Effector memory CD8-positive, alpha-beta T cell (primary cell): ENCODE measurements around the gene VPS36.
"Not testable (repeated sequence)": the region's sequence is repeated elsewhere in the genome, so short reads cannot be mapped to it uniquely, and the experiment has no call there.

Experiments used
- ATAC-seq: fragments of 150-1000 bp; cut with Tn5 transposase; replicated peaks from 2 replicates; pipeline ENCODE4 v1.10.0; 2021; ENCODE audit warnings: mild to moderate bottlenecking, moderate library complexity
- DNase-seq, 3 experiments: peaks; one replicate each; pipeline ENCODE4 v3.0.0; 2021
- H3K27ac Mint-ChIP-seq, 2 donors: one replicate each; pipeline ENCODE4 v1.8.0; 2022; ENCODE audit warnings: mild to moderate bottlenecking in 2 of 2, mixed read lengths in 2 of 2, moderate library complexity in 2 of 2
- H3K27me3 Mint-ChIP-seq, 2 donors: one replicate each; pipeline ENCODE4 v1.8.0; 2022; ENCODE audit warnings: mixed read lengths in 2 of 2
- H3K36me3 Mint-ChIP-seq: one replicate; pipeline ENCODE4 v1.8.0; 2022; ENCODE audit warnings: mild to moderate bottlenecking, moderate library complexity, mixed read lengths; ENCODE audit not compliant: insufficient read depth
- H3K4me1 Mint-ChIP-seq, 2 donors: one replicate each; pipeline ENCODE4 v1.8.0; 2022; ENCODE audit warnings: low read depth in 2 of 2, mixed read lengths in 2 of 2
- H3K4me3 Mint-ChIP-seq, 2 donors: one replicate each; pipeline ENCODE4 v1.8.0; 2022; ENCODE audit warnings: mild to moderate bottlenecking in 2 of 2, mixed read lengths in 2 of 2, moderate library complexity in 2 of 2
- H3K9me3 Mint-ChIP-seq, 2 donors: one replicate each; pipeline ENCODE4 v1.8.0; 2022; ENCODE audit warnings: mixed read lengths in 2 of 2

Gene VPS36

GRCh38 chr13:52393572-52394357 lies 56.7 kb downstream of the VPS36 start:
- Mint-ChIP-seq H3K36me3 (no peaks in the 10 kb centered on the region), H3K4me3 (no peak overlapping the region), H3K27ac (no peak overlapping the region), H3K27me3 (peaks cover 16 to 22% of the 10 kb centered on the region in 2 donors), H3K4me1 (no peaks in the 10 kb centered on the region), H3K9me3 (no peaks in the 10 kb centered on the region)
- ATAC-seq = no peak
- no peak for DNase-seq

DNA sequence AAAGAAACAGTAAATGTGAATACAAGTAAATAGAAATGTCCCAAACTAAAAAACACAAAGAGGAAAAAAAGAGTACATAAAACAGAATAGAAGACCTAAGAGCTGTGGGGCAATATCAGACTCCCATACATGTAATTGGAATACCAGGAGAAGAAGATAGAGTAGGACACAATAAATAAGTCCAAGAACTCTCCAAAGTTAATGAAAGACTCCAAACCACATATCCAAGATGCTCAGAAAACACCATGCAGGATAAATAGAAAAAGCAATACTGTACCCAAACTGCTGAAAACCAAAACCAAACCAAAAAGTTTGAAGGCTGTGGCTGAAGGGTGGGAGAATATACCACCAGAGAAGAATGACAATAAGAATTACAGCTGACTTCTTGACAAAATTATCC lies 62.7 kb downstream of the VPS36 start:
- no peak for ATAC-seq
- no peak overlapping the region for H3K27ac Mint-ChIP-seq

GRCh38 chr13:52385870-52386269 lies 64.6 kb downstream of the VPS36 start:
- no peak overlapping the region for H3K4me3 Mint-ChIP-seq
- H3K36me3 Mint-ChIP-seq = no peaks in the 10 kb centered on the region
- H3K27ac Mint-ChIP-seq = no peak overlapping the region
- no peaks in the 10 kb centered on the region for H3K9me3 Mint-ChIP-seq
- DNase-seq (no peak), ATAC-seq (no peak)
- no peaks in the 10 kb centered on the region for H3K4me1 Mint-ChIP-seq
- no peaks in the 10 kb centered on the region for H3K27me3 Mint-ChIP-seq

More for the DNA sequence above, 62.7 kb downstream of the VPS36 start:
- Mint-ChIP-seq H3K4me1 (no peaks in the 10 kb centered on the region), H3K9me3 (no peaks in the 10 kb centered on the region), H3K36me3 (no peaks in the 10 kb centered on the region), H3K4me3 (no peak overlapping the region), H3K27me3 (no peaks in the 10 kb centered on the region)
- no peak for DNase-seq

DNA sequence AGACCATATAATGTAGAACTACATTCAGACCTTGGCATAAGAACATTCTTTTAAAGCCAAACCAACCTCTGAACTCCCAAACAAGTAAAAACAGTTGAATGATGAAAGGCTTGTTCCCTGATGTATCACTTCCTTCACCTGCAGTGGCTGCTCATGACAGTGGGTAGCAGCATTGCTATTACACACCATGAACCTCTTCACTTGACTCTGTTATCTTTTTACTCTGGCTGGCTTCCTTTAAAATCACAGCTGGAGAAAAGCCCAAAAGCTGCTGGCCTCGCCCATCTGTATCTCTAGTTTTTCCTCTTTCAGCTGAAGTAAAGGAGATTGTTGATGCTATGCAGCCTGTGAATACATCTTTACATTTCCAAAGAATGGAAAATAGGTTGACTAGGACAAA lies 67.1 kb downstream of the VPS36 start:
- ATAC-seq = no peak
- DNase-seq = no peak
- Mint-ChIP-seq H3K27me3 (no peaks in the 10 kb centered on the region), H3K4me1 (no peaks in the 10 kb centered on the region), H3K4me3 (no peak overlapping the region), H3K9me3 (no peaks in the 10 kb centered on the region), H3K27ac (no peak overlapping the region), H3K36me3 (no peaks in the 10 kb centered on the region)

GRCh38 chr13:52378312-52378711 lies 72.1 kb downstream of the VPS36 start:
- Mint-ChIP-seq H3K27ac (no peak overlapping the region), H3K4me1 (no peaks in the 10 kb centered on the region), H3K27me3 (no peaks in the 10 kb centered on the region), H3K36me3 (no peaks in the 10 kb centered on the region), H3K4me3 (no peak overlapping the region), H3K9me3 (no peaks in the 10 kb centered on the region)
- no peak for DNase-seq
- ATAC-seq = no peak

DNA sequence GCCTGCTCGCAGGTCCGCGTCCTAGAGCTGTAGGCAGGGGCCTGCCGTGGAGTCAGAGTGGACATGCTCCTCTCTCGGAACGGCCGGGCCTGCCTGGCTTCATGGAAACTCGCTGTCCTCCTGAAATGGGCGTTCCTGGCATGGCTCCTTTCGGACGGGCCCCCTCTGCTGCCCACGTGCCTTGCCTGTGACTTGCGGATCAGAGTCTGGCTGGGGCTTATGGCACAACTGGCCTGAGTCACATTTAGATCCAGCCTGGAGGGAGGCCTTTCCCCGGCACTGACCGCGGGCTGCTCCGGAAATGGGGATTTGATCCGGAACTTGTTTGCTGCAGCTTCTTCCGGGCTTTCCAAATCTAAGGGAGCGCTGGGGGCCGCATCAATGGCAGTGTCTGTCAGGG lies 72.5 kb downstream of the VPS36 start:
- no peak overlapping the region for H3K27ac Mint-ChIP-seq
- H3K4me3 Mint-ChIP-seq = no peak overlapping the region
- H3K4me1 Mint-ChIP-seq = no peaks in the 10 kb centered on the region
- no peaks in the 10 kb centered on the region for H3K36me3 Mint-ChIP-seq
- H3K9me3 Mint-ChIP-seq = no peaks in the 10 kb centered on the region
- no peaks in the 10 kb centered on the region for H3K27me3 Mint-ChIP-seq
- DNase-seq = no peak
- ATAC-seq = no peak

- Mint-ChIP-seq H3K4me3 (no peak overlapping the region), H3K9me3 (no peaks in the 10 kb centered on the region), H3K27ac (no peak overlapping the region), H3K36me3 (no peaks in the 10 kb centered on the region), H3K27me3 (no peaks in the 10 kb centered on the region), H3K4me1 (no peaks in the 10 kb centered on the region)
- no peak for ATAC-seq
- no peak for DNase-seq
Observed at GRCh38 chr13:52374873-52375411, 75.5 kb downstream of the VPS36 start.

DNA sequence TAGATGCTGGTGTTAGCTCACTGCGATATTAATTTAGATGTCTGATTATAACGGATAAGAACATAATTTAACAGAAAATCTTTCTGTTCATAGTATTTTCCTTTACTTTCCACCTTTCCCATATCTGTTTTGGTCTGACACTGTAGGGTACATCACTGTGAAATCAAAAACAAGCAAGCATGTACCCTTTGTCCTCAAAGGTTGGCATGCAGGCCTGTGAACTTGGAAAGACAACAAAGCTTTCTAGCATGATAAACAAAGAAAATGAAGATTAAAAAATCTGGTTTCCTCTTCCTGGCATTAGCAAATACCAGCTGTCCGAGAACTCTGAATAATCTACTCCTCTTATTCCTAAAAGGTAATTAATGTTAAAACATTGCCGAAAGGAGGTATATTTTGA lies 76.0 kb downstream of the VPS36 start:
- Mint-ChIP-seq H3K36me3 (no peaks in the 10 kb centered on the region), H3K27me3 (no peaks in the 10 kb centered on the region), H3K9me3 (no peaks in the 10 kb centered on the region), H3K27ac (no peak overlapping the region), H3K4me3 (no peak overlapping the region), H3K4me1 (no peaks in the 10 kb centered on the region)
- ATAC-seq = no peak
- DNase-seq = no peak

DNA sequence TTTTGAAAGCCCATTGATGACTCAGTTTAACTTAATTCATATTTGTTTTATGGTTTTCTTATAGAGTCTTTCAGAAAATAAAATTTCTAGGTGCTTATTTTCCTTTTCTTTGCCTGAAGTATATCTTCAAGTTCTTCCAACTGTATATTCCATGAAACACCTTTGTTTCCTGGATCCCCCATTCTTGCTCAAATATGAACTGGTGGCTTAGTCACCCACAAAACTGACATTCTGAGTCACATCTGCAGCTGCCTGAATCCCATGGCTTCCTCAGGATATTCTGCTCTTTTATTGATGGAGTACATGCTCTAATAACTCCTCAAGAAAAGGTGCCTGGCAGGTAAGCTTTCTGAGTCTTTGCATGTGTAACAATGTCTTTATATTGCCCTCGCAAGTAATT lies 77.2 kb downstream of the VPS36 start:
- not testable (repeated sequence) for ATAC-seq, DNase-seq, H3K9me3 Mint-ChIP-seq, H3K27ac Mint-ChIP-seq, H3K4me3 Mint-ChIP-seq, H3K27me3 Mint-ChIP-seq, H3K36me3 Mint-ChIP-seq, H3K4me1 Mint-ChIP-seq

GRCh38 chr13:52371736-52372247 lies 78.6 kb downstream of the VPS36 start:
- H3K36me3 Mint-ChIP-seq = no peaks in the 10 kb centered on the region
- no peaks in the 10 kb centered on the region for H3K4me1 Mint-ChIP-seq
- DNase-seq = no peak
- H3K27me3 Mint-ChIP-seq = no peaks in the 10 kb centered on the region
- no peak for ATAC-seq
- H3K4me3 Mint-ChIP-seq = no peak overlapping the region
- no peaks in the 10 kb centered on the region for H3K9me3 Mint-ChIP-seq
- no peak overlapping the region for H3K27ac Mint-ChIP-seq

DNA sequence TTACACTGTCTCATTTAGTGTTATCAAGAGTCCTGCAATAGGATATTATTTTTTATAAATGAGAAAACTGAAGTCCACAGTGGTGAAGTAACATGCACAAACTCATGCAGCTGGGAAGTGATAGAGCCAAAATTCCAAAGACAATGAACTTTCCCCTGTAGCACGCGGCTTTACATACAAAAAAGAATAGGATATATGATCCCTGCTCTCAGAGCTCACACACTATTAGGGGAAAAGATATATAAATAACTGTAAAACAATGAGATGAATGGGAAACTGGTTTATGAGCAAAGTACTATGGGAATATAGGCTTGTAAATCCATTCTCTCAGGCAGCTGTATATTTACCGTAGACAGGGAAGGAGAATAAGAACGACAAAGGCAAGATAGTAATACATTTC lies 84.1 kb downstream of the VPS36 start:
- no peak overlapping the region for H3K4me3 Mint-ChIP-seq
- ATAC-seq (no peak), DNase-seq (no peak)
- H3K4me1 Mint-ChIP-seq = no peaks in the 10 kb centered on the region
- no peaks in the 10 kb centered on the region for H3K36me3 Mint-ChIP-seq
- H3K9me3 Mint-ChIP-seq = no peaks in the 10 kb centered on the region
- H3K27me3 Mint-ChIP-seq = peaks cover 15 to 20% of the 10 kb centered on the region in 2 donors
- H3K27ac Mint-ChIP-seq = no peak overlapping the region
